Gastrocnemius medialis (tissue), 4 donors: ENCODE measurements around the gene KIT. TPM values are rescaled to one million over a fixed set of nuclear protein-coding genes. Genes with fewer than 3 reads are reported as not detected.
"Not testable (repeated sequence)": the region's sequence is repeated elsewhere in the genome, so short reads cannot be mapped to it uniquely, and the experiment has no call there.

Experiments used
- ATAC-seq, 2 donors: fragments of 150-250 bp; one replicate each; pipeline ENCODE4 v1.9.1; 2016
- DNase-seq, 2 donors: peaks; one replicate each; pipeline ENCODE4 v3.0.0-alpha.2; 2019
- H3K27ac ChIP-seq, 4 donors: fragments of 200-600 bp; sonication (generic); 1 replicate in 1 of 4; 2 replicates in 3 of 4; pipeline ENCODE4 v1.5.1; 2016 to 2018; ENCODE audit warnings: mild to moderate bottlenecking in 2 of 4, moderate library complexity in 1 of 4
- H3K27me3 ChIP-seq, 3 donors: fragments of 200-600 bp; sonication (generic) in 2 of 3; 1 replicate in 1 of 3; 2 replicates in 2 of 3; pipeline versions ENCODE4 v1.5.1 to v1.6.0; 2016 to 2019; ENCODE audit warnings: mild to moderate bottlenecking in 1 of 3, moderate library complexity in 1 of 3
- H3K36me3 ChIP-seq, 2 donors: fragments of 200-600 bp; sonication (generic) in 1 of 2; one replicate each; pipeline ENCODE4 v1.5.1; 2017 to 2018
- H3K4me1 ChIP-seq, 2 donors: fragments of 200-600 bp; sonication (generic) in 1 of 2; one replicate each; pipeline ENCODE4 v1.5.1; 2016 to 2017; ENCODE audit warnings: mild to moderate bottlenecking in 2 of 2
- H3K4me3 ChIP-seq, 4 donors: fragments of 200-600 bp; sonication (generic) in 3 of 4; 1 replicate in 1 of 4; 2 replicates in 3 of 4; pipeline ENCODE4 v1.5.1; 2016 to 2019; ENCODE audit warnings: mild to moderate bottlenecking in 2 of 4
- H3K9me3 ChIP-seq, 3 donors: fragments of 200-600 bp; sonication (generic) in 2 of 3; 1 replicate in 1 of 3; 2 replicates in 2 of 3; pipeline ENCODE4 v1.5.1; 2016 to 2019
- POLR2A ChIP-seq, 2 donors: fragments of 450-650 bp; IDR thresholded peaks; one replicate each; pipeline ENCODE4 v1.6.1; 2017; ENCODE audit warnings: antibody characterized with exemption in 2 of 2, mild to moderate bottlenecking in 2 of 2, moderate library complexity in 2 of 2
- in situ Hi-C, 4 donors: fragments of 200-750 bp; cut with MboI; loops; one replicate each; pipeline versions ENCODE4 v1.15.0 to v1.8.0; 2017; ENCODE audit warnings: low sequenced_read_pairs in 4 of 4
- intact Hi-C: fragments of 100-400 bp; cut with DNase I; formaldehyde crosslinking; loops from one replicate; pipeline ENCODE4 v1.15.1; 2023; ENCODE audit warnings: low total_unique reads
- total RNA-seq, 4 donors: library from RNA; depleted of rRNA; stranded (reverse); fragments of >200 nt; gene quantifications; one replicate each; pipeline versions ENCODE4 v1.1.0 to v1.2.3, GENCODE V29; 2016
- TF ChIP-seq, protein P1 (sequence below), 5 experiments: fragments of 450-650 bp in 3 of 5; fragments of 200-600 bp in 2 of 5; sonication (generic) in 2 of 5; IDR thresholded peaks in 4 of 5; conservative IDR thresholded peaks in 1 of 5; 1 replicate in 4 of 5; 2 replicates in 1 of 5; pipeline ENCODE4 v1.5.1; 2016 to 2019; ENCODE audit warnings: antibody characterized with exemption in 5 of 5, mild to moderate bottlenecking in 3 of 5, moderate library complexity in 3 of 5

KIT gene
- total RNA-seq, 4 donors from 2014 or later, result 0.62 to 2.9 (median 1.9) TPM

GRCh38 chr4:54626113-54626512 lies 31.6 kb upstream of the KIT start:
- in situ Hi-C loops, result no loop called here
- no peaks in the 10 kb centered on the region for H3K4me1 ChIP-seq
- DNase-seq (no peak), ATAC-seq (no peak)
- intact Hi-C loops, result no loop called here
- H3K4me3 ChIP-seq, result no peak overlapping the region
- no peak for TF ChIP-seq POLR2A (IDR thresholded peaks at IDR 0.05)
- TF ChIP-seq, protein P1, sequence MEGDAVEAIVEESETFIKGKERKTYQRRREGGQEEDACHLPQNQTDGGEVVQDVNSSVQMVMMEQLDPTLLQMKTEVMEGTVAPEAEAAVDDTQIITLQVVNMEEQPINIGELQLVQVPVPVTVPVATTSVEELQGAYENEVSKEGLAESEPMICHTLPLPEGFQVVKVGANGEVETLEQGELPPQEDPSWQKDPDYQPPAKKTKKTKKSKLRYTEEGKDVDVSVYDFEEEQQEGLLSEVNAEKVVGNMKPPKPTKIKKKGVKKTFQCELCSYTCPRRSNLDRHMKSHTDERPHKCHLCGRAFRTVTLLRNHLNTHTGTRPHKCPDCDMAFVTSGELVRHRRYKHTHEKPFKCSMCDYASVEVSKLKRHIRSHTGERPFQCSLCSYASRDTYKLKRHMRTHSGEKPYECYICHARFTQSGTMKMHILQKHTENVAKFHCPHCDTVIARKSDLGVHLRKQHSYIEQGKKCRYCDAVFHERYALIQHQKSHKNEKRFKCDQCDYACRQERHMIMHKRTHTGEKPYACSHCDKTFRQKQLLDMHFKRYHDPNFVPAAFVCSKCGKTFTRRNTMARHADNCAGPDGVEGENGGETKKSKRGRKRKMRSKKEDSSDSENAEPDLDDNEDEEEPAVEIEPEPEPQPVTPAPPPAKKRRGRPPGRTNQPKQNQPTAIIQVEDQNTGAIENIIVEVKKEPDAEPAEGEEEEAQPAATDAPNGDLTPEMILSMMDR (IDR thresholded peaks at IDR 0.05 in 4 of 5, conservative IDR thresholded peaks at IDR 0.05 in 1 of 5), result no peak
- H3K27ac ChIP-seq, result no peak overlapping the region
- H3K36me3 ChIP-seq, result no peaks in the 10 kb centered on the region
- H3K9me3 ChIP-seq, result no peaks in the 10 kb centered on the region
- no peaks in the 10 kb centered on the region for H3K27me3 ChIP-seq

GRCh38 chr4:54632537-54632936 lies 25.2 kb upstream of the KIT start:
- DNase-seq, result no peak
- Histone ChIP-seq H3K4me1 (no peaks in the 10 kb centered on the region), H3K9me3 (no peaks in the 10 kb centered on the region), H3K27me3 (no peaks in the 10 kb centered on the region), H3K36me3 (no peaks in the 10 kb centered on the region), H3K27ac (no peak overlapping the region), H3K4me3 (no peak overlapping the region)
- no peak for ATAC-seq
- intact Hi-C loops (no loop called here), in situ Hi-C loops (no loop called here)
- TF ChIP-seq POLR2A (IDR thresholded peaks at IDR 0.05), result no peak
- TF ChIP-seq, protein P1 (IDR thresholded peaks at IDR 0.05 in 4 of 5, conservative IDR thresholded peaks at IDR 0.05 in 1 of 5), result no peak

DNA sequence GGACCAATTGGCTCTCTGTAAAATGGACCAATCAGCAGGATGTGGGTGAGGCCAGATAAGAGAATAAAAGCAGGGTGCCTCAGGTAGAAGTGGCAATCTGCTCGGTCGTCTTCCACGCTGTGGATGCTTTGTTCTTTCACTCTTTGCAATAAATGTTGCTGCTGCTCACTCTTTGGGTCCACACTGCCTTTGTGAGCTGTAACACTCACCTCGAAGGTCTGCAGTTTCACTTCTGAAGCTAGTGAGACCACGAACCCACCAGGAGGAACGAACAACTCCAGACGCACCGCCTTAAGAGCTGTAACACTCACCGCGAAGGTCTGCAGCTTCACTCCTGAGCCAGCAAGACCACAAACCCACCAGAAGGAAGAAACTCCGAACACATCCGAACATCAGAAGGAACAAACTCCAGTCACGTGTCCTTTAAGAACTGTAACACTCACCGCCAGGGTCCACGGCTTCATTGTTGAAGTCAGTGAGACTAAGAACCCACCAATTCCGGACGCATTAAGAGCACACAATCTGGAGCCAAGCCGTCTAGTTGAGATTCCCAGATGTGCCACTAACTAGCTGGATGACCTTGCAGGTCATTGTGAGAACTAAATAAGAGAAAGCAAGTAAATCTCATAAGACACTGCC lies 24.5 kb upstream of the KIT start:
- in situ Hi-C loops, H3K4me1 ChIP-seq, H3K9me3 ChIP-seq: not testable (repeated sequence)

DNA sequence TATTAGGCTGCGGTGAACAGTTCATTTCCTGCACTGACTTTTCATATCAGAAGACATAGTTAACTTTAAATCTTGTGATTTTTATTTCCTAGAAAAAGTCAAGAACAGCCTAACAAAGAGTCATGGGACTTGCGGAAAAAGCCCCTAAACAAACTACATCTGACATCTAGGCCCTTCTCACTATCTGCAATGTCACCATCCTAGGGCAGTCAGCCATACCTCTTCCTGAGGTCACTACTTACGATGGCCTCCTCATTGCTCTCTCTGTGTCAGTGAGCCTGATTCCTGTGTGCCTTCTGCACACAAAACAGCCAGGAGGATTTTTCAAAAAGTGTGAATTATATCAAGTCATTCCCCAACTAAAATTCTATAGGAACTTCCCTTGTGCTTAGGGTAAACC lies 22.4 kb upstream of the KIT start:
- H3K9me3 ChIP-seq, result no peaks in the 10 kb centered on the region
- H3K4me1 ChIP-seq, result no peaks in the 10 kb centered on the region
- H3K4me3 ChIP-seq, result no peak overlapping the region
- ATAC-seq (no peak), DNase-seq (no peak)
- in situ Hi-C loops (no loop called here), intact Hi-C loops (no loop called here)
- TF ChIP-seq, protein P1 (IDR thresholded peaks at IDR 0.05 in 4 of 5, conservative IDR thresholded peaks at IDR 0.05 in 1 of 5), result no peak
- no peak for TF ChIP-seq POLR2A (IDR thresholded peaks at IDR 0.05)
- H3K36me3 ChIP-seq, result no peaks in the 10 kb centered on the region
- H3K27ac ChIP-seq, result no peak overlapping the region
- H3K27me3 ChIP-seq, result no peaks in the 10 kb centered on the region

More for the DNA sequence above, 24.5 kb upstream of the KIT start:
- H3K4me3 ChIP-seq, ATAC-seq, intact Hi-C loops, H3K27me3 ChIP-seq, H3K27ac ChIP-seq, DNase-seq, H3K36me3 ChIP-seq: not testable (repeated sequence)

- TF ChIP-seq, protein P1 (IDR thresholded peaks at IDR 0.05 in 4 of 5, conservative IDR thresholded peaks at IDR 0.05 in 1 of 5), result no peak
- TF ChIP-seq POLR2A (IDR thresholded peaks at IDR 0.05), result no peak
- Histone ChIP-seq H3K27ac (no peak overlapping the region), H3K27me3 (no peaks in the 10 kb centered on the region), H3K4me1 (no peaks in the 10 kb centered on the region), H3K36me3 (no peaks in the 10 kb centered on the region), H3K4me3 (no peak overlapping the region), H3K9me3 (no peaks in the 10 kb centered on the region)
- DNase-seq (no peak), ATAC-seq (no peak)
- intact Hi-C loops (no loop called here), in situ Hi-C loops (no loop called here)
Observed at GRCh38 chr4:54637325-54637724, 20.4 kb upstream of the KIT start.

GRCh38 chr4:54641101-54641500 lies 16.7 kb upstream of the KIT start:
- H3K4me1 ChIP-seq, H3K27ac ChIP-seq, ATAC-seq, in situ Hi-C loops, H3K36me3 ChIP-seq, DNase-seq, H3K9me3 ChIP-seq, intact Hi-C loops, H3K4me3 ChIP-seq, H3K27me3 ChIP-seq: not testable (repeated sequence)
